Activated naive CD4-positive, alpha-beta T cell treated with anti-CD3 and anti-CD28 coated beads, Interleukin-2, amount 50 U/mL, for 16 hours (primary cell): ENCODE data around the gene PCDHA4.
"Not testable (repeated sequence)": the region's sequence is repeated elsewhere in the genome, so short reads cannot be mapped to it uniquely, and the experiment has no call there.

Experiments
- DNase-seq: peaks from one replicate; pipeline ENCODE4 v3.0.0-alpha.2; 2020

PCDHA4 gene

DNA sequence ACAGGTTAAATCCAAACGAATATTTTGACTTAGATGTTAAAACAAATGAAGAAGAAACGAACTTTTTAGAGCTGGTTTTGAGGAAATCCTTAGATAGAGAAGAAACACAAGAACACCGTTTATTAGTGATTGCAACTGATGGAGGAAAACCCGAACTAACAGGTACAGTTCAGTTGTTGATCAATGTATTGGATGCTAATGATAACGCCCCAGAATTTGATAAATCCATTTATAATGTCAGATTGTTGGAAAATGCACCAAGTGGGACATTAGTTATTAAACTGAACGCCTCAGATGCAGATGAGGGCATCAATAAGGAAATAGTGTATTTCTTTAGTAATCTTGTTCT lies 15.4 kb downstream of the PCDHA4 start:
- no peak for DNase-seq

- not testable (repeated sequence) for DNase-seq
Measured at GRCh38 chr5:140822969-140823368, 16.1 kb downstream of the PCDHA4 start.

GRCh38 chr5:140823475-140823874 lies 16.6 kb downstream of the PCDHA4 start:
- DNase-seq = no peak

DNA sequence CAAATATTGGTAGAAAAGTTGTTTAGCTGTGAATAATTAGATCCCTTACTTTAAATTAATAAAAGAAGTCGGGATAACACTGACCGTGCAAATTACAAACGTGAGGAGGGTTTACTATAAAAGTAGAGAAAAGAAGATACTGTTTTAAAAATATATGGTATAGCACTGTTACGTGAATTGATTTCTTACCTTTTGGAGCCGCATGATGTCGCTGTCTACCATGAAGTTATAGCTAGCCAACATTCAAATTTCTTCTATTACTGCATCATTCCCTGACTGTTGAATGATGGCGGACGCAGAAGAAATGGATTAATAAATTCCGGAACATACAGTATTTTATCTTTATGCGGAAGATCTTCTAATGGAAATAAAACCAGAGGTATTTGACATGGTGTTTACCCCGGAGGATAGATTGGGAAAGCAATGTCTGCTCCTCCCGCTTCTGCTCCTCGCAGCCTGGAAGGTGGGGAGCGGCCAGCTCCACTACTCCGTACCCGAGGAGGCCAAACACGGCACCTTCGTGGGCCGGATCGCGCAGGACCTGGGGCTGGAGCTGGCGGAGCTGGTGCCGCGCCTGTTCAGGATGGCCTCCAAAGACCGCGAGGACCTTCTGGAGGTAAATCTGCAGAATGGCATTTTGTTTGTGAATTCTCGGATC lies 21.0 kb downstream of the PCDHA4 start, which contains the start of gene PCDHA6:
Gene PCDHA6, plus strand, starts transcription at position 257 of the 658 bp plus-strand sequence. Its CDS starts 132 bp downstream, at position 389.
- DNase-seq = no peak

- no peak for DNase-seq
Measured at GRCh38 chr5:140828362-140828737, 21.5 kb downstream of the PCDHA4 start.

- not testable (repeated sequence) for DNase-seq
Measured at GRCh38 chr5:140829511-140830501, 22.9 kb downstream of the PCDHA4 start.

GRCh38 chr5:140833993-140834392 lies 27.1 kb downstream of the PCDHA4 start, which contains the start of gene PCDHA7:
Gene PCDHA7, plus strand, starts transcription at chr5:140834269. Its CDS starts 115 bp downstream, at chr5:140834384.
- DNase-seq = no peak

GRCh38 chr5:140834439-140835008 lies 27.7 kb downstream of the PCDHA4 start:
- not testable (repeated sequence) for DNase-seq

- no peak for DNase-seq
Measured at GRCh38 chr5:140835622-140836510, 29.0 kb downstream of the PCDHA4 start.

- no peak for DNase-seq
Measured at GRCh38 chr5:140840978-140841962, 34.4 kb downstream of the PCDHA4 start, which contains the start of gene PCDHA8. Gene PCDHA8, plus strand, starts transcription at chr5:140841187. Its CDS starts 135 bp downstream, at chr5:140841322.

- no peak for DNase-seq
Measured at GRCh38 chr5:140842798-140843733, 36.2 kb downstream of the PCDHA4 start.

DNA sequence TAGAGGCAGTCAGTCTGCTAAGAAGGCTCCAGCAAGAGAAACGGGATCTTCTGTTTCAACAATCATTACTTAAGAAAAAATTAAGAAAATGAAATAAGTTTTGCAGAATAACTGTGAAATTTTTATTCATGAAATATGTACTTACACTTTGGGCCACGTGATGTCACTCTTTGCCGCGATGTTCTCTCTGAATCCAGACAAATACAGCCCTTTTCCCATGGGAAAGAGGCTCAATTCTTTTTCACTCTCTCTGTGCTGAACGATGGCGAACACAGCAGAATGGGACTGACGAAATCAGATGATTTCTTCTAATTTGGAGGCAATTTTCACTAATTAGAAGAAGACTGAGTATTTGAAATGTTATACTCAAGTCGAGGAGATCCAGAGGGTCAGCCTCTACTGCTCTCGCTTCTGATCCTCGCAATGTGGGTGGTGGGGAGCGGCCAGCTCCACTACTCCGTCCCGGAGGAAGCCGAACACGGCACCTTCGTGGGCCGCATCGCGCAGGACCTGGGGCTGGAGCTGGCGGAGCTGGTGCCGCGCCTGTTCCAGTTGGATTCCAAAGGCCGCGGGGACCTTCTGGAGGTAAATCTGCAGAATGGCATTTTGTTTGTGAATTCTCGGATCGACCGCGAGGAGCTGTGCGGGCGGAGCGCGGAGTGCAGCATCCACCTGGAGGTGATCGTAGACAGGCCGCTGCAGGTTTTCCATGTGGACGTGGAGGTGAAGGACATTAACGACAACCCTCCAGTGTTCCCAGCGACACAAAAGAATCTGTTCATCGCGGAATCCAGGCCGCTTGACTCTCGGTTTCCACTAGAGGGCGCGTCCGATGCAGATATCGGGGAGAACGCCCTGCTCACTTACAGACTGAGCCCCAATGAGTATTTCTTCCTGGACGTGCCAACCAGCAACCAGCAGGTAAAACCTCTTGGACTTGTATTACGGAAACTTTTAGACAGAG lies 41.6 kb downstream of the PCDHA4 start, which contains the start of gene PCDHA9:
Gene PCDHA9, plus strand, starts transcription at position 244 of the 964 bp plus-strand sequence. Its CDS starts 114 bp downstream, at position 358.
- not testable (repeated sequence) for DNase-seq

- not testable (repeated sequence) for DNase-seq
Measured at GRCh38 chr5:140849831-140850634, 43.2 kb downstream of the PCDHA4 start.

DNA sequence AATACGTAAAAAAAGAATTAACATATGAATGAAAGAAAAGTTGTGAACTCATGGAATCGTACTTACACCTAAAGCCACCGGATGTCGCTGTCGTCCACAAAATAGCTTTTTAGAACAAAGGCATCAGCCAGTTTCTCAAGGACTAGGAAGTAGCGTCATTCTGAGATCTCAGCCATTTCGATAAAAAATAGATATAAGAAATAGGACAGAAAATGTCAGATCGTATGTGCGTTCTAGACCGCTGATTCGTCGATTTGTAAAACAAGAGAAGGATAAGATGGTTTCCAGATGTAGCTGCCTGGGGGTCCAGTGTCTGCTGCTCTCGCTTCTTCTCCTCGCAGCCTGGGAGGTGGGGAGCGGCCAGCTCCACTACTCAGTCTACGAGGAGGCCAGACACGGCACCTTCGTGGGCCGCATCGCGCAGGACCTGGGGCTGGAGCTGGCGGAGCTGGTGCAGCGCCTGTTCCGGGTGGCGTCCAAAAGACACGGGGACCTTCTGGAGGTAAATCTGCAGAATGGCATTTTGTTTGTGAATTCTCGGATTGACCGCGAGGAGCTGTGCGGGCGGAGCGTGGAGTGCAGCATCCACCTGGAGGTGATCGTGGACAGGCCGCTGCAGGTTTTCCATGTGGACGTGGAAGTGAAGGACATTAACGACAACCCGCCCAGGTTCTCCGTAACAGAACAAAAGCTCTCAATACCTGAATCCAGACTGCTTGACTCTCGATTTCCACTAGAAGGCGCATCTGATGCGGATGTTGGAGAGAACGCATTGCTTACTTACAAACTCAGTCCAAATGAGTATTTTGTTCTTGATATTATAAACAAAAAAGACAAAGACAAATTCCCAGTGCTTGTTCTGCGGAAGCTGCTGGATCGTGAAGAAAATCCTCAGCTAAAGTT lies 49.2 kb downstream of the PCDHA4 start, which contains the start of gene PCDHA10:
Gene PCDHA10, plus strand, starts transcription at position 126 of the 903 bp plus-strand sequence. Its CDS starts 152 bp downstream, at position 278.
- DNase-seq = no peak

- no peak for DNase-seq
Measured at GRCh38 chr5:140857177-140857986, 50.5 kb downstream of the PCDHA4 start.

DNA sequence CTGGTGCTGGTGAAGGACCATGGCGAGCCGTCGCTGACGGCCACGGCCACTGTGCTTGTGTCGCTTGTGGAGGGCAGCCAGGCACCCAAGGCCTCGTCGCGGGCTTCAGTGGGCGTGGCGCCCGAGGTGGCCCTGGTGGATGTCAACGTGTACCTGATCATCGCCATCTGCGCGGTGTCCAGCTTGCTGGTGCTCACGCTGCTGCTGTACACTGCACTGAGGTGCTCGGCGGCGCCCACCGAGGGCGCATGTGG lies 51.0 kb downstream of the PCDHA4 start:
- DNase-seq = no peak
